HUES64 (cell line): ENCODE measurements around the gene SCYL3.
"Not testable (repeated sequence)": the region's sequence is repeated elsewhere in the genome, so short reads cannot be mapped to it uniquely, and the experiment has no call there.

ENCODE experiments used
- H3K27ac ChIP-seq: 2 replicates; pipeline ENCODE4 v1.7.0; 2013; ENCODE audit warnings: low read depth, low read length, inconsistent platforms
- H3K27me3 ChIP-seq: 2 replicates; pipeline ENCODE4 v1.6.1; 2013; ENCODE audit warnings: mild to moderate bottlenecking, low read length; ENCODE audit not compliant: insufficient read depth
- H3K36me3 ChIP-seq: 2 replicates; pipeline ENCODE4 v1.6.1; 2013; ENCODE audit warnings: mild to moderate bottlenecking, low read length; ENCODE audit not compliant: insufficient read depth
- H3K4me1 ChIP-seq: 2 replicates; pipeline ENCODE4 v1.6.1; 2013; ENCODE audit warnings: mild to moderate bottlenecking, low read length, moderate library complexity; ENCODE audit not compliant: insufficient read depth
- H3K4me3 ChIP-seq: 2 replicates; pipeline ENCODE4 v1.5.1; 2013; ENCODE audit warnings: mild to moderate bottlenecking, low read length, moderate library complexity
- H3K9ac ChIP-seq: 2 replicates; pipeline ENCODE4 v1.6.1; 2013; ENCODE audit warnings: mild to moderate bottlenecking, low read depth, low read length
- H3K9me3 ChIP-seq: 2 replicates; pipeline ENCODE4 v1.6.1; 2013; ENCODE audit warnings: low read depth, low read length; ENCODE audit not compliant: insufficient read depth
- WGBS: fragments of 150-250, 120-280 bp; methylation state at CpG from one replicate; pipeline ENCODE4 v1.1.7; 2013; ENCODE audit warnings: missing lambda C conversion rate; 5-methylcytosine and 5-hydroxymethylcytosine counted together

SCYL3 gene

GRCh38 chr1:169884634-169885033 lies 9.1 kb downstream of the SCYL3 start:
- Histone ChIP-seq H3K36me3 (peaks cover 41% of the 10 kb centered on the region), H3K4me1 (no peaks in the 10 kb centered on the region), H3K9ac (no peak overlapping the region), H3K27me3 (no peaks in the 10 kb centered on the region), H3K9me3 (no peaks in the 10 kb centered on the region), H3K27ac (no peak overlapping the region), H3K4me3 (no peak overlapping the region)

DNA sequence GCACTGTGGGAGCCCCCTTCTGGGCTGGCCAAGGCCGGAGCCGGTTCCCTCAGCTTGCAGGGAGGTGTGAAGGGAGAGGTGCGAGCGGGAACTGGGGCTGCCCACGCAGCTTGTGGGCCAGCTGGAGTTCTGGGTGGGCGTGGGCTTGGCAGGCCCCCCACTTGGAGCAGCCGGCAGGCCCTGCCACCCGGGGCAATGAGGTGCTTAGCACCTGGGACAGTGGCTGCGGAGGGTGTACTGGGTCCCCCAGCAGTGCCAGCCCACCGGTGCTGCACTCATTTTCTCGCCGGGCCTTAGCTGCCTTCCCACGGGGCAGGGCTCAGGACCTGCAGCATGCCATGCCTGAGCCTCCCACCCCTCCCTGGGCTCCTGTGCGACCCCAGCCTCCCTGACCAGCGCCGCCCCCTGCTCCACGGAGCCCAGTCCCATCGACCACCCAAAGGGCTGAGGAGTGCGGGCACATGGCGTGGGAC lies 11.6 kb downstream of the SCYL3 start:
- H3K27me3 ChIP-seq = no peaks in the 10 kb centered on the region
- H3K4me1 ChIP-seq = no peaks in the 10 kb centered on the region
- H3K36me3 ChIP-seq = peaks cover 37% of the 10 kb centered on the region
- WGBS = 95% methylated on average over 20 of the region's 20 CpGs
- no peak overlapping the region for H3K4me3 ChIP-seq
- no peak overlapping the region for H3K27ac ChIP-seq
- no peaks in the 10 kb centered on the region for H3K9me3 ChIP-seq
- H3K9ac ChIP-seq = no peak overlapping the region

GRCh38 chr1:169879034-169879840 lies 14.5 kb downstream of the SCYL3 start:
- H3K4me1 ChIP-seq = no peaks in the 10 kb centered on the region
- WGBS = 83% methylated on average over 4 of the region's 4 CpGs
- H3K27me3 ChIP-seq = no peaks in the 10 kb centered on the region
- no peak overlapping the region for H3K27ac ChIP-seq
- no peak overlapping the region for H3K9ac ChIP-seq
- H3K9me3 ChIP-seq = no peaks in the 10 kb centered on the region
- peaks cover 39% of the 10 kb centered on the region for H3K36me3 ChIP-seq
- H3K4me3 ChIP-seq = no peak overlapping the region

GRCh38 chr1:169878498-169878897 lies 15.2 kb downstream of the SCYL3 start:
- peaks cover 46% of the 10 kb centered on the region for H3K36me3 ChIP-seq
- no peaks in the 10 kb centered on the region for H3K4me1 ChIP-seq
- WGBS = 96% methylated on average over 4 of the region's 4 CpGs
- H3K27me3 ChIP-seq = no peaks in the 10 kb centered on the region
- H3K27ac ChIP-seq = no peak overlapping the region
- H3K9ac ChIP-seq = no peak overlapping the region
- H3K9me3 ChIP-seq = no peaks in the 10 kb centered on the region; the same call in 1 of the 2 replicates
- H3K4me3 ChIP-seq = no peak overlapping the region

- H3K27ac ChIP-seq = no peak overlapping the region
- no peak overlapping the region for H3K9ac ChIP-seq
- 93% methylated on average over 2 of the region's 2 CpGs for WGBS
- H3K4me1 ChIP-seq = no peaks in the 10 kb centered on the region
- peaks cover 48% of the 10 kb centered on the region for H3K36me3 ChIP-seq
- no peak overlapping the region for H3K4me3 ChIP-seq
- H3K27me3 ChIP-seq = no peaks in the 10 kb centered on the region
- H3K9me3 ChIP-seq = peaks cover 4% of the 10 kb centered on the region; the same call in 1 of the 2 replicates
Measured at GRCh38 chr1:169877800-169878491, 15.8 kb downstream of the SCYL3 start.

GRCh38 chr1:169874229-169874628 lies 19.5 kb downstream of the SCYL3 start:
- Histone ChIP-seq H3K9me3 (peaks cover 16% of the 10 kb centered on the region; the same call in 1 of the 2 replicates), H3K36me3 (peaks cover 78% of the 10 kb centered on the region), H3K4me1 (no peaks in the 10 kb centered on the region), H3K4me3 (no peak overlapping the region), H3K9ac (no peak overlapping the region), H3K27ac (no peak overlapping the region), H3K27me3 (no peaks in the 10 kb centered on the region)
- 92% methylated on average over 3 of the region's 3 CpGs for WGBS

GRCh38 chr1:169873582-169874199 lies 20.0 kb downstream of the SCYL3 start:
- no peak overlapping the region for H3K4me3 ChIP-seq
- WGBS = 100% methylated on average over 3 of the region's 3 CpGs
- no peaks in the 10 kb centered on the region for H3K27me3 ChIP-seq
- H3K36me3 ChIP-seq = peaks cover 84% of the 10 kb centered on the region
- no peaks in the 10 kb centered on the region for H3K4me1 ChIP-seq
- peaks cover 16% of the 10 kb centered on the region; the same call in 1 of the 2 replicates for H3K9me3 ChIP-seq
- H3K27ac ChIP-seq = no peak overlapping the region
- H3K9ac ChIP-seq = no peak overlapping the region

- H3K9me3 ChIP-seq = peaks cover 16% of the 10 kb centered on the region; the same call in 1 of the 2 replicates
- H3K27ac ChIP-seq = no peak overlapping the region
- peaks cover 85% of the 10 kb centered on the region for H3K36me3 ChIP-seq
- H3K4me3 ChIP-seq = no peak overlapping the region
- H3K9ac ChIP-seq = no peak overlapping the region
- H3K4me1 ChIP-seq = no peaks in the 10 kb centered on the region
- H3K27me3 ChIP-seq = no peaks in the 10 kb centered on the region
Measured at GRCh38 chr1:169872906-169873305, 20.8 kb downstream of the SCYL3 start.

GRCh38 chr1:169871988-169872387 lies 21.7 kb downstream of the SCYL3 start:
- Histone ChIP-seq H3K9me3 (peaks cover 16% of the 10 kb centered on the region; the same call in 1 of the 2 replicates), H3K36me3 (peaks cover 87% of the 10 kb centered on the region)
- H3K4me3 ChIP-seq, H3K9ac ChIP-seq, H3K27ac ChIP-seq, H3K27me3 ChIP-seq, H3K4me1 ChIP-seq: not testable (repeated sequence)
- WGBS = 96% methylated on average over 3 of the region's 3 CpGs

- Histone ChIP-seq H3K9ac (no peak overlapping the region), H3K27ac (no peak overlapping the region), H3K27me3 (no peaks in the 10 kb centered on the region), H3K4me1 (no peaks in the 10 kb centered on the region), H3K4me3 (no peak overlapping the region), H3K9me3 (peaks cover 16% of the 10 kb centered on the region; the same call in 1 of the 2 replicates), H3K36me3 (peaks cover 90% of the 10 kb centered on the region)
- 96% methylated on average over 1 of the region's 1 CpG for WGBS
Measured at GRCh38 chr1:169869426-169869825, 24.3 kb downstream of the SCYL3 start.

GRCh38 chr1:169868978-169869377 lies 24.7 kb downstream of the SCYL3 start:
- peaks cover 90% of the 10 kb centered on the region for H3K36me3 ChIP-seq

More at GRCh38 chr1:169868978-169869377, 24.7 kb downstream of the SCYL3 start:
- Histone ChIP-seq H3K4me1 (no peaks in the 10 kb centered on the region), H3K9me3 (peaks cover 16% of the 10 kb centered on the region; the same call in 1 of the 2 replicates), H3K27me3 (no peaks in the 10 kb centered on the region), H3K4me3 (no peak overlapping the region), H3K27ac (no peak overlapping the region), H3K9ac (no peak overlapping the region)
- WGBS = 94% methylated on average over 2 of the region's 2 CpGs
